NCI-H1048 (cell line): ENCODE data around the gene CCDC126.
"Not testable (repeated sequence)": the region's sequence is repeated elsewhere in the genome, so short reads cannot be mapped to it uniquely, and the experiment has no call there.

Source experiments
- DNase-seq: peaks from one replicate; lab custom pipeline; 2025; lab: John Stamatoyannopoulos, UW

Gene CCDC126

GRCh38 chr7:23628370-23628769, 31.2 kb downstream of the CCDC126 start:
- DNase-seq = no peak

GRCh38 chr7:23633417-23633816, 36.2 kb downstream of the CCDC126 start:
- no peak for DNase-seq

GRCh38 chr7:23645822-23646221, 48.6 kb downstream of the CCDC126 start:
- DNase-seq = no peak

GRCh38 chr7:23653942-23654341, 56.8 kb downstream of the CCDC126 start:
- no peak for DNase-seq

GRCh38 chr7:23654508-23654907, 57.3 kb downstream of the CCDC126 start:
- no peak for DNase-seq

GRCh38 chr7:23655433-23655832, 58.3 kb downstream of the CCDC126 start:
- no peak for DNase-seq

- DNase-seq = no peak
Measured at GRCh38 chr7:23658831-23659427, 61.7 kb downstream of the CCDC126 start.

GRCh38 chr7:23661385-23661784, 64.2 kb downstream of the CCDC126 start:
- no peak for DNase-seq

- DNase-seq = no peak
Measured at GRCh38 chr7:23662124-23662983, 65.2 kb downstream of the CCDC126 start.

GRCh38 chr7:23662984-23663313, 65.8 kb downstream of the CCDC126 start:
- DNase-seq = no peak

- DNase-seq = no peak
Measured at GRCh38 chr7:23664122-23664521, 66.9 kb downstream of the CCDC126 start.

GRCh38 chr7:23672033-23672432, 74.9 kb downstream of the CCDC126 start:
- no peak for DNase-seq

GRCh38 chr7:23679898-23680413, 82.8 kb downstream of the CCDC126 start, which contains the start of gene FAM221A:
TSS of gene FAM221A (plus strand) at chr7:23680199. CDS start at chr7:23680219, 20 bp downstream.
- DNase-seq = peak; percentile 21

- peak; percentile 5 for DNase-seq
Measured at GRCh38 chr7:23680414-23681405, 83.5 kb downstream of the CCDC126 start.

GRCh38 chr7:23684041-23684440, 86.9 kb downstream of the CCDC126 start:
- not testable (repeated sequence) for DNase-seq

- no peak for DNase-seq
Measured at GRCh38 chr7:23685731-23686130, 88.5 kb downstream of the CCDC126 start.

GRCh38 chr7:23687011-23687410, 89.8 kb downstream of the CCDC126 start:
- no peak for DNase-seq

GRCh38 chr7:23689165-23689564, 92.0 kb downstream of the CCDC126 start:
- DNase-seq = no peak

- no peak for DNase-seq
Measured at GRCh38 chr7:23691320-23691719, 94.1 kb downstream of the CCDC126 start.

GRCh38 chr7:23693224-23693623, 96.0 kb downstream of the CCDC126 start:
- DNase-seq = no peak
